DND-41 (cell line): ENCODE data around the gene LDLR.

Experiments used
- EZH2 ChIP-seq: IDR thresholded peaks from 3 replicates; pipeline ENCODE4 v1.6.1; 2012; ENCODE audit warnings: borderline replicate concordance, low read depth, mild to moderate bottlenecking, moderate library complexity, low read length, inconsistent platforms; ENCODE audit not compliant: severe bottlenecking
- TF ChIP-seq, protein P1 (sequence below): IDR thresholded peaks from 2 replicates; pipeline ENCODE4 v1.5.1; 2012; ENCODE audit warnings: borderline replicate concordance, low read length, moderate library complexity, mild to moderate bottlenecking; ENCODE audit not compliant: poor library complexity, severe bottlenecking; ENCODE audit errors: extremely low read depth

DNA sequence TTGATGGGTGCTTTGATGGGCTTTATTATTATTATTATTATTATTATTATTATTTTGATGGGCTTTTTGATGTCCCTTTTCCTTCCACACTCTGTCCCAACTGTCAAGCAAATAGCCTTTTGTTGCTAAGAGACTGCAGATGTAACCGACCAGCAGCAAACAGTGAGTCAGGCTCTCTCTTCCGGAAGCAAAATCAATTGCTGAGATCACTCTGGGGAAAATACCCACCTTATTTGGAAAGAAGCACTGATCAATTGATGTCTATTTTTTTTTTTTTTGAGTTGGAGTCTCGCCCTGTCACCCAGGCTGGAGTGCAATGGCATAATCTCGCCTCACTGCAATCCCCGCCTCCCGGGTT lies 2.9 kb downstream of the LDLR start:
- TF ChIP-seq, protein P1, sequence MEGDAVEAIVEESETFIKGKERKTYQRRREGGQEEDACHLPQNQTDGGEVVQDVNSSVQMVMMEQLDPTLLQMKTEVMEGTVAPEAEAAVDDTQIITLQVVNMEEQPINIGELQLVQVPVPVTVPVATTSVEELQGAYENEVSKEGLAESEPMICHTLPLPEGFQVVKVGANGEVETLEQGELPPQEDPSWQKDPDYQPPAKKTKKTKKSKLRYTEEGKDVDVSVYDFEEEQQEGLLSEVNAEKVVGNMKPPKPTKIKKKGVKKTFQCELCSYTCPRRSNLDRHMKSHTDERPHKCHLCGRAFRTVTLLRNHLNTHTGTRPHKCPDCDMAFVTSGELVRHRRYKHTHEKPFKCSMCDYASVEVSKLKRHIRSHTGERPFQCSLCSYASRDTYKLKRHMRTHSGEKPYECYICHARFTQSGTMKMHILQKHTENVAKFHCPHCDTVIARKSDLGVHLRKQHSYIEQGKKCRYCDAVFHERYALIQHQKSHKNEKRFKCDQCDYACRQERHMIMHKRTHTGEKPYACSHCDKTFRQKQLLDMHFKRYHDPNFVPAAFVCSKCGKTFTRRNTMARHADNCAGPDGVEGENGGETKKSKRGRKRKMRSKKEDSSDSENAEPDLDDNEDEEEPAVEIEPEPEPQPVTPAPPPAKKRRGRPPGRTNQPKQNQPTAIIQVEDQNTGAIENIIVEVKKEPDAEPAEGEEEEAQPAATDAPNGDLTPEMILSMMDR, result no peak
- TF ChIP-seq EZH2, result no peak
